Left ventricle myocardium inferior (tissue), 1 donor: ENCODE results near the gene MAMSTR. TPM values are rescaled to one million over a fixed set of nuclear protein-coding genes. Genes with fewer than 3 reads are reported as not detected.
A peak's percentile ranks its signal among the peaks of the same experiment; 100 is the strongest.

ENCODE experiments used
- DNase-seq: peaks from one replicate; pipeline ENCODE4 v3.0.0-alpha.2; 2020
- H3K27ac ChIP-seq: fragments of 200-600 bp; replicated peaks from 2 replicates; pipeline ENCODE4 v1.8.0; 2021
- H3K27me3 ChIP-seq: fragments of 200-600 bp; 2 replicates; pipeline ENCODE4 v1.8.0; 2021; ENCODE audit warnings: low read depth
- H3K36me3 ChIP-seq: fragments of 200-600 bp; 2 replicates; pipeline ENCODE4 v1.8.0; 2021
- H3K4me1 ChIP-seq: fragments of 200-600 bp; 2 replicates; pipeline ENCODE4 v1.8.0; 2021
- H3K4me3 ChIP-seq: fragments of 200-600 bp; 2 replicates; pipeline ENCODE4 v1.8.0; 2021; ENCODE audit warnings: mild to moderate bottlenecking, moderate library complexity
- H3K9me3 ChIP-seq: fragments of 200-600 bp; replicated peaks from 2 replicates; pipeline ENCODE4 v1.8.0; 2021
- CTCF ChIP-seq: fragments of 200-600 bp; IDR thresholded peaks from 2 replicates; pipeline ENCODE4 v1.8.0; 2021; ENCODE audit warnings: antibody characterized with exemption, mild to moderate bottlenecking, borderline replicate concordance
- intact Hi-C: fragments of 100-400 bp; cut with micrococcal nuclease; formaldehyde crosslinking; loops from one replicate; pipeline ENCODE4 v1.11.0; 2022
- total RNA-seq: library from RNA; stranded (reverse); fragmentation: NEBNext Ultra II Directional; extraction: Animal tissue kit (Norgen Biotek cat#: 25700); gene quantifications from one replicate; pipeline ENCODE4 v1.2.1, GENCODE V29; 2021
- donor health status: DM: no; HTN: yes; CAD: no; lungs with severe emphysema.

The MAMSTR gene
- total RNA-seq, 1 donor from 2014 or later, result 1.8 TPM

DNA sequence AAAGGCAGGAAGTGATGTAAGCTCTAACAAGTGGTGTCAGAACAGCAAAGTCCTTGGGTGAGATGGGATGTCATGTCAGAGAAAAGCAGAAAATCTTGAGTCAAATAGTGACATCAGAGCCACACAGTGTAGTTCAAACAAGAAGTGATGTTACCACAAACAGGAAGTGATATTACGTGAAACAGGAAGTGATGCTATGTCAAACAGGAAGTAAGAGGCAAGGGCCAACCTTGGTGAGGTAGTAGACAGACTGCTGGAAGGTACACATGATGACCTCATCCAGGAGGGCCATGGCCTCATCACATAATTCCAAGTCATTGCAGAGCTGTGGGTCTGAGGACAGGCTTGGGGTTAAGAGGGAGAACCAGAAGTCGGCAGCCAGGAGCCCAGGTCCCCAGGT is 7.0 kb upstream of the MAMSTR start:
- no peak for TF ChIP-seq CTCF
- intact Hi-C loops, result no loop called here
- DNase-seq, result no peak
- no peaks in the 10 kb centered on the region for H3K27me3 ChIP-seq
- H3K36me3 ChIP-seq, result peaks cover 22% of the 10 kb centered on the region
- no peaks in the 10 kb centered on the region for H3K9me3 ChIP-seq
- no peak overlapping the region for H3K4me3 ChIP-seq
- peak overlapping the region; percentile 84 for H3K27ac ChIP-seq
- H3K4me1 ChIP-seq, result peaks cover 69% of the 10 kb centered on the region

DNA sequence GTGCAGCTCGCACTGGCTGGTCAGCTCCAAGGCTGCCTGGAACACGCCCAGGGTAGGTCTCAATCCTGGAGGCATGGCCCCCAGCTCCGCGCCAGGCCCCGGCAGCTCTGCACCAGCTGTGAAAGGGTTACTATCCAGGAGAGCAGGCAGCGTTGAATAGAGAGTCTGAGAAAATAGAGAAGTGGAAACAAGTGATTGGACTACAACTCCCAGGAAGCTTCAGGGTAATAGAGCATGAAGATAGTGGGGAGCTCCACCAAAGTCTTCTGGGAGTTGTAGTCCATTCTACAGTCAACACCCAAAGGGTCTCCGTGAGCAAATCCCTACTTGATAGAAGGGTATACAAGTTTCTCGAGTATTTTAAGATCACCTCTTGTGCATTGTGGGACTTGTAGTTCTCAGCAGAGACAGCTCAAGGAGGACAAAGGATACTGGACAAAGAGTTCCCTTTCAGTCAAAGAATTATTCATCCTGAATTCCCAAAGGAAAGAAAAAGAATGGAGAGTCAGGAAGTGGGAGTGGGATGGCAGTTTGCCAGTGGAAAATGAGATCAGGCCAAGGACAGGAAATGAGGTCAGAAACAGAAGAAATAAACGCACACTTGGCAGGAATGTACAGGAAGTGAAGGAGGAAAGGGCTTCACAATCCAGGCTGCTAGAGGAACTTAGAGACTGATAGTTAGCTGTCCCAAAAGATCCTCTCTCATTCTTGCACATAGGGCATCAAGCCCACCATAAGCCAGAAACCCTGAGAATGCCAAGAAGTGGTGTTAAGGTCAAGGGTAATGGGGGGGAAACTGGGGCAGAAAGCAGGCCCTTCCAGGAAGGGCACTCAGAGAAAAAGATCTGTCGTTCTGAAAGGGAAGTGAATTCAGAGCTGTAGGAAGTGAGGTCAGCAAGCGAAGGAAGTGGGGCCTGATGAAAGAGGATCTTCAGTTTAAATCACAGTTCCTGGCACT is 5.5 kb upstream of the MAMSTR start:
- no peaks in the 10 kb centered on the region for H3K9me3 ChIP-seq
- H3K4me3 ChIP-seq, result peak overlapping the region; percentile 14
- H3K27ac ChIP-seq, result peak overlapping the region; percentile 84
- no peaks in the 10 kb centered on the region for H3K27me3 ChIP-seq
- peaks cover 78% of the 10 kb centered on the region for H3K4me1 ChIP-seq
- peaks cover 13% of the 10 kb centered on the region for H3K36me3 ChIP-seq
- intact Hi-C loops, result no loop called here
- TF ChIP-seq CTCF, result no peak
- DNase-seq, result peak; percentile 52

GRCh38 chr19:48722196-48722708 is 2.7 kb upstream of the MAMSTR start:
- intact Hi-C loops, result no loop called here
- Histone ChIP-seq H3K4me3 (no peak overlapping the region), H3K27me3 (no peaks in the 10 kb centered on the region), H3K9me3 (no peaks in the 10 kb centered on the region), H3K4me1 (peaks cover 90% of the 10 kb centered on the region), H3K27ac (no peak overlapping the region), H3K36me3 (peaks cover 13% of the 10 kb centered on the region)
- DNase-seq, result no peak
- no peak for TF ChIP-seq CTCF

GRCh38 chr19:48720613-48721296 is 1.2 kb upstream of the MAMSTR start:
- H3K27me3 ChIP-seq, result no peaks in the 10 kb centered on the region
- H3K36me3 ChIP-seq, result peaks cover 7% of the 10 kb centered on the region
- peak; percentile 98 for DNase-seq
- H3K4me1 ChIP-seq, result peaks cover 90% of the 10 kb centered on the region
- H3K4me3 ChIP-seq, result peak overlapping the region; percentile 64
- TF ChIP-seq CTCF, result no peak
- peak overlapping the region; percentile 90 for H3K27ac ChIP-seq
- intact Hi-C loops, result no loop called here
- H3K9me3 ChIP-seq, result no peaks in the 10 kb centered on the region

DNA sequence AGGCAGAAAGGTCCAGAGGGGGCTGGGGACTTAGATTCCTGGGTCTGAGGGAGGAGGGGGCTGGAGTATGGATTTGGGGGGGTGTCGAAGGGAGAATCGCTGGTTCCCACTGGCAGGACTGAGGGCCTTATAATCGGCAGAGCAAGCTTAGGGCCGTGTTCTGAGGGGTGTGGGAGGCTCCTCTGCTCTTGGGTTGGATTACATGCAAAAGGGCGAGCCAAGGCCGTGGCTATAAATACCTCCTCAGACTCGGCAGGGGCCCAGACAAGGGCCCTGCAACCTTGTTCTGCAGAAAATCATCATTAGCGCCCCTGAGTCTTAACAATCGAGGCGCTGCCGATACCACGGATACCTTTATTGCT is 707 bp upstream of the MAMSTR start:
- peak; percentile 44 for DNase-seq
- Histone ChIP-seq H3K4me3 (peak overlapping the region; percentile 64), H3K27ac (peak overlapping the region; percentile 90), H3K4me1 (peaks cover 90% of the 10 kb centered on the region), H3K9me3 (no peaks in the 10 kb centered on the region), H3K36me3 (peaks cover 7% of the 10 kb centered on the region), H3K27me3 (no peaks in the 10 kb centered on the region)
- intact Hi-C loops, result no loop called here
- no peak for TF ChIP-seq CTCF
